GM18505 (cell line): ENCODE results near the gene INO80B.

Experiments
- ATAC-seq: cut with Tn5 transposase; IDR thresholded peaks from one replicate; pipeline ENCODE4 v1.9.1; 2021; ENCODE audit not compliant: unreplicated experiment
- POLR2A ChIP-seq: IDR thresholded peaks from 4 replicates; pipeline ENCODE4 v1.6.1; 2011; ENCODE audit warnings: borderline replicate concordance; ENCODE audit not compliant: insufficient read depth, insufficient read length; ENCODE audit errors: extremely low read depth

The INO80B gene

GRCh38 chr2:74502720-74503505 is 48.0 kb downstream of the INO80B start:
- ATAC-seq = peak; percentile 28
- peak; percentile 82 for TF ChIP-seq POLR2A

- no peak for ATAC-seq
Measured at GRCh38 chr2:74503506-74504475, 48.9 kb downstream of the INO80B start.

GRCh38 chr2:74504591-74504990 is 49.7 kb downstream of the INO80B start:
- no peak for TF ChIP-seq POLR2A
- ATAC-seq = no peak

More at GRCh38 chr2:74503506-74504475, 48.9 kb downstream of the INO80B start:
- TF ChIP-seq POLR2A = no peak

GRCh38 chr2:74505448-74506246 is 50.8 kb downstream of the INO80B start:
- no peak for ATAC-seq
- no peak for TF ChIP-seq POLR2A

- peak; percentile 94 for TF ChIP-seq POLR2A
- peak; percentile 87 for ATAC-seq
Measured at GRCh38 chr2:74507145-74507925, 52.4 kb downstream of the INO80B start, which contains the start of gene PCGF1. PCGF1 (minus strand) TSS chr2:74507695; CDS start chr2:74507668, 27 bp downstream.
